OCI-M1 (cell line): ENCODE results near the gene TRIM2.
"Not testable (repeated sequence)": the region's sequence is repeated elsewhere in the genome, so short reads cannot be mapped to it uniquely, and the experiment has no call there.

Experiments
- DNase-seq: peaks from one replicate; lab custom pipeline; 2025; lab: John Stamatoyannopoulos, UW

Gene TRIM2

DNA sequence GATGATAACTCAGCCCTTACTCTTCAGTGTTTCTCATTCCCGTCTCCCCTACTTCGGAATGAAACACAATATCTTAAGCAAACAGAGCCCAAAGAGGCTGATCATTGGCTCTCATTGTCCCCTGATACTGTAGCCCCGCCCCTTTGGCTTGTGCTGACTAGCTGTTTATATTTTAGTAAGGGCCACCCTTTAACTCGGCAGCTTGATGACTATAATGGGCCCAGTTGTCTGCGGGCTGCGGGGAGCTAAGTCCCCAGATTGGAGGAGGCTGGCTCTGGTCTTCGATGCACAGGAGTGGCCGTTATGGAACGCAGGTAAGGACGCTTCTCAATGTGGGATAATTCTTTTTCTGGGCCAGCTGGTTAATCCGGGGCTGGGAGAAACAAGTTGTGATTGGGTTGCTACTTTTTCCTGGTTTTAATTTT is at the start of gene TRIM2:
TSS of gene TRIM2 (plus strand) at position 197 of the 425 bp plus-strand sequence. CDS start at position 285, 88 bp downstream.
- peak; percentile 40 for DNase-seq

DNA sequence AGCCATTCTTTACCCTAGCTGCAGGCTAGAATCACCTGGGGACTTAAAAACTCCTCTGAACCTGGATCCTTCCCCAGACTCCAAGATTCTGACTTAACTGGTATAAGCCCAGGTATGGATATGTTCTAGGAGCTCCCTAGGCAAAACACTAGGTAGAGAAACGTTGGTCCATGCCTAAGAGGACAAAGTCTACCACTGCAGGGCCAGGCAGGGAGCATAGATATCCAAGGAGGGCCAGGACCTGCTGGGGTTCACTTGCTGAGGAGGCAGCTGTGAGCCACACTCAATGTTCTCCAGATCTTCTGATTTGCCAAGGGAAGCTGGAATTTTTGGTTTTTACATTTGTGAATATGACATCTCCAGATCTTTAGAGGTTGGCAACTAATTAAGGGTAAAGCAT is 48.6 kb upstream of the TRIM2 start:
- DNase-seq = no peak

DNA sequence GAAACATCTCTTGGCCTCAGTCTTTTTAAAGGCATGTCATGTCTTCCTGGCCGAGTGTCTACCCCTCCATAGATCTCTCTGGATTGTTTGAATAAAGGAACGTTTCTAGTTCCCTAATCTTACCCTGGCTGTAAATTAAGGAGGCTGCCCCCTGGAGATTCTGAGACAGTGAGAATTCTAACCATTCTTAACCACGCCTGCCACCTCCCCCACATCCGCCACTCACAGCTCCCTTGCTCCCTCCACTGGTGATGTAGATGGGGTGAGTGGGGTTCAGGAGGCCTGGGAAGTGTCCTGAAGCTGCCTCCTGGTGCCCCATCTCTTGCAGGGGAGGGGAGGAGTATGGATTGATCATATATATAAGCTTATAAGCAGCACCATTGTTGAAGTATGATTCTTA is 48.0 kb upstream of the TRIM2 start:
- peak; percentile 95 for DNase-seq

DNA sequence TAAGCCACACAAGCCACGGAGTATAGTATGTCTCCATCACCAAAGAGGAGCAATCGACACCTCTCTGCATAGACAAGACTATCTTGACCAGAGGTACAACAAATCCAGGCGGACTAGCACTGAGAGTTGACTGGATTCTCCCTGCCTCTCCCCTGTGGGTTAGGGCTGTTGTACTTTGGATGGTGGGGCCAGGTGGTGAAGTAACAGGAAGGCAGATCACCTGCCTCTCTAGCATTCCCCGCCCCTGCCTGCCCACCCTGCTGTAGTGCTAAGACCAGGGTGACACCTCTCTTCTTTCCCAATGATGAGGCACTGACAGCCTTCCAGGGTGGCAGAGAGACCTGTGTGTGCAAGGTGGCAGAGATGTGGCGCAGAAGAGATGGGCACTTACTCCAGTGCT is 47.5 kb upstream of the TRIM2 start:
- DNase-seq = no peak

DNA sequence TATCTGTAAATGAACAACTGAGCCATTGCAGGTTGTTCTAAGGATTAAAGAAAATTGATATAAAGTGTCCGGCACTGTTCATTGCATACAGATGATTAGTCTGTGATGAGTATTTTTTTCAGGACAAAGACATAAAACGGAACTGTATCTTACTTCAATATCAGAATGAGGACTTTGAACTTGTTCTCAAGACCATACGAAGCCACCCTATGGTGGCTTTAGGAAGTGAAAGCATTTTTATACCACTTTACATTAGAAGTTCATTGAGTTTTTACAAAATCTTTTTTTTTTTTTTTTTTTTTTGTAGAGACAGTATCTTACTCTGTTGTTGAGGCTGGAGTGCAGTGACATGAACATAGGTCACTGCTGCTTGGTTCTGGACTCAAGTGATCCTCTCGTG is 45.2 kb upstream of the TRIM2 start:
- DNase-seq = peak; percentile 82

DNA sequence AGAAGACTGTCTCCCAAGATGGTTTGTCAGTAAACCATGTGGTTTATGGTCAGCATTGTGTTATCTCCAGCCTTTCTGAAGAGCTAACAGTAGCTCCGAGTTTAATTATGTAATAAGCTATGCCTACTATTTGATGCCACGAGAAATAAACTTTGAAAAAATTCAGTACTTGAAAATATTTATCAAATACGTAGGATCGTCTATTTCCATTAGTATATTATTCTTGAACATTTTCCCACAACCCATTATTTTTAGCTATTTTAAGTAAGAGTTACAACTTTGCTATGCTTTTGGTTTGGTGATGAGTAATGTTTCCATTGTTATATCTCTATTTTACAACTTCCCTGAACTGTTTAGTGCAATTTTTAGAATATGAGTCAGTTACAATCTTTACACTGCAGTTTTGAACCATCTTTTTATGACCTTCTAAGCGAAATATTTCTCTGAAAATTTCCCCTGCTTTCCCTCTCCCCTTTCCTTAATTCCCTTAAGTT is 44.5 kb upstream of the TRIM2 start:
- peak; percentile 77 for DNase-seq

DNA sequence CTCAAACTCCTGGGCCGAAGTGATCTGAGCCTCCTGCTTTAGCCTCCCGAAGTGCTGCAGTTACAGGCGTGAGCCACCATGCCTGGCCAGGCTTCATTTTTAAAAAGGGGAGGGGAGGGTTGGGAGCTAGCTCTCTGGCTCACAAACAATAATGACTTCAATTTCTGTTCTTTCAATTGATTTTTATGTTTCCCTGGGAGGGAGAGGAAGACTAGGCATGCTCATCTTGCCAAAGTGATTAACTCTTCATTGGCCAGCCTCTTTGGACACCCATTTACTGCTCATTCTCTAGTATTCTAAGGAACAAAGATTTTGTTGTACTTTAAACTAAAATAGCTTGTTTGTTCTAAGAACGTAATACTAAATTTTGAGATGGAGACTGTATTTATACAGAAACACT is 43.4 kb upstream of the TRIM2 start:
- DNase-seq = no peak

DNA sequence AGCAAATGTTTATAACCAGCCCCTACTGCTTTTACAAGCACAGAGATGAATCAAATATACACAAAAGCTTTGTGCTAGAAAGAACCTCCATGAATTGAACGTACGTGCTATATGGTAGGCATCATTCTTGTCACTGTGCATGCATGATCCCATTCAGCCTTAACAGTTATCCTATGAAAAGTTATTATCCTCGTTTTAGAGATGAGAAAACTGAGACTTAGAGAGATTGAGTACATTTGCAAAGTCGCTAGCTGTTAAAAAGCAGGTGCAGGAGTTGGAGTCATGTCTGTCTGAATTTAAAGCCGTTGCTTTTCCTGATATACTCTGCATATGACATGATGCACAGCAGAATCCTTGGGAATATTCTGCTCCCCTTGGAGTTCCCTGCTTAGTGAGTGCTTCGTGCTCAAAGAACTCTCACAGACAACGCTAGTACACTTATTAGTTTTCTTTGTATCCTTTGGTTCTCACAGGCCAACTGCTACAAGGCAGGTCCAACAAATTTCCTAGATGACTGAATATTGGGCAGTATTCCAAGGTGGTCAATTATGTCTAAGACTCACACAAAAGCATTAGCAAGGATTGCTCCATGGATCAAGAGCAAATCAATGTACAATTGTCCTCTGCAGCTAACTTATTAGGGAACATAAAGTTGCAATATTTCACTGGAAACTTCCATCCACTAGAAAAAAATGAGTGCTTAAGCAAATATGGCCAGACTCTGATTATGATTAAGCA is 42.8 kb upstream of the TRIM2 start:
- no peak for DNase-seq

DNA sequence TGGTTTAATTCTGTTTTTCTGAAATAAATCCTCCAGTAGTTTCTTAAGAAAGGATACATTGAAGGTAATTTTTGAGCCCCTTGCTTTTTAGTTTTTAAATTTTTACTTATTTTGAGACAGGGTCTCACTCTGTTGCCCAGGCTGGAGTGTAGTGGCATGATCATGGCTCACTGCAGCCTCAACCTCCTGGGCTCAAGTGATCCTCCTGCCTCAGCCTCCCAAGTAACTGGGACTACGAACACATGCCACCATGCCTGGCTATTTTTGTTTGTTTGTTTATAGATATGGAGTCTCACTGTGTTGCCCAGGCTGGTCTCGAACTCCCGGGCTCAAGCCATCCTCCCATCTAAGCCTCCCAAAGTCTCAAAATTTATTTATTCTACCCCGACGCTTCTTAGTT is 39.0 kb upstream of the TRIM2 start:
- not testable (repeated sequence) for DNase-seq

DNA sequence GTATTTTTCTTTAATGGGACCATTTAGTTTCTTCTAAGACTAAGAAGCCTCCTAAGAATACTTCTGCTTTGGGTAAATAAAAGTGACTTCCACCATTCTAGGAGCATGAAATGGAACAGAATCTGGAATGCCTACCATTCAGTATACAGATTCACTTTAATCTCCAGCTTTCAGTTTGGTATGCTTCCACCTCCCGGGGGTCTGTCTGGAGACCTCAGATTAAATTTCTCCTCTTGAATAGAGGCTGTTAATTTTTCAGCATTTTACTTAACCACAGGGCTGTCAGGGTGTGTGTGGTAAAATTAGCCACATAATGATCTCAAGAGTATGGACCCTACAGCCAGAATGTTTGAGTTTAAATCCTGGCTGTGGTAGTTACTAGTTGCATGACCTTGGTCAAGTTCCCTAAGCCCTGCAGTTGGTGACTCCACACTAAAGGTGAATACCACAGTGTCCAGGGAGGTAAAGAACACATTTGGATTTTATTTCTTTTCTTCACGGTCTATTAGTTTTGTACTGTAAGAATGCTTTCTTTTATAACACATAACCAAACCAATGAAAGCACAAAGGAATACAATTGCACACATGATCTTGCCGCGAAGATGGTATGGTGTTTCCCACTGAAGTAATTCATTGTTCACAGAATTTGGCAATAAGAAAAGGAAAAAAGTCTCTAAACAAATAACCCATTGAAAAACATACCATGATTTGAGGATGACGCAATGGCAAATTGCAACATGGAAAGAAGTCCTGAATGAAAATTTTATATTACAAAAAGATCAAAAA is 37.3 kb upstream of the TRIM2 start:
- peak; percentile 48 for DNase-seq

DNA sequence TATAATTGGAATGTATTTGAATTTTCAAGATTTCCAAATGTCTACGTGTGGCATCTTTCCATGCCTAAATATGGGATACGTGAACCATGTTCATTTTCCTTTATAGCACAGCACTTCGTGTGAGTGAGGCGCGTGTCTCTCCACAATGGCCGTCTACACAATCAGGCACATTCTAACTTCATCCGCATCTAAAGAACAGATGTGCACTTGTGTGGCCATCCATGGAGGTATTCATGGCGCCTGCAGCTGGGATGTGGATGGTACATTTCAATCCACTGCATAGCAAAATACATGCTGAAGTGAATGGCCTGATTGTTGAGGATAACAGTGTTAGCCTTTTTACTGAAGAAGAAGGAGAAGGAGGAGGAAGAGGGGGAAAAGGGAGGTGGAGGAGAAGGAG is 34.5 kb upstream of the TRIM2 start:
- DNase-seq = no peak

DNA sequence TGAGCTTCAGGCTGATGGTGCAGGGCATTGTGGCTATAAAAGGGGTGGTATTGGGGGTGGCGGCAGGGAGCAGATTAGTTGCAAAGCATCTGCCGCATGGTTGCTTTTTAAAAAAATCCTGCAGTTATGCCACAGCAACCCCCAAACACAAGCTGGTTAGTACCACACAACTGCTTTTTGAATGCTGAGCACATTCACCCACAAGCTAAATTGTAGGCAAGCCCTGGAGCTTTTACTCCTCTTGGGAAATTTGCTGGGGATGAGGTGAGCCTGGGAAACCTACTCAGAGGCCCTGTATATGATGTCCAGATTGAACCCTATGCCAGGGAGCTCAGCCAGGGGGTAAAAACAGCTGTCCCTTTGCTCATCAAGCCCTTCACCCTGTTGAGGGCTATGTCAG is 33.8 kb upstream of the TRIM2 start:
- no peak for DNase-seq

DNA sequence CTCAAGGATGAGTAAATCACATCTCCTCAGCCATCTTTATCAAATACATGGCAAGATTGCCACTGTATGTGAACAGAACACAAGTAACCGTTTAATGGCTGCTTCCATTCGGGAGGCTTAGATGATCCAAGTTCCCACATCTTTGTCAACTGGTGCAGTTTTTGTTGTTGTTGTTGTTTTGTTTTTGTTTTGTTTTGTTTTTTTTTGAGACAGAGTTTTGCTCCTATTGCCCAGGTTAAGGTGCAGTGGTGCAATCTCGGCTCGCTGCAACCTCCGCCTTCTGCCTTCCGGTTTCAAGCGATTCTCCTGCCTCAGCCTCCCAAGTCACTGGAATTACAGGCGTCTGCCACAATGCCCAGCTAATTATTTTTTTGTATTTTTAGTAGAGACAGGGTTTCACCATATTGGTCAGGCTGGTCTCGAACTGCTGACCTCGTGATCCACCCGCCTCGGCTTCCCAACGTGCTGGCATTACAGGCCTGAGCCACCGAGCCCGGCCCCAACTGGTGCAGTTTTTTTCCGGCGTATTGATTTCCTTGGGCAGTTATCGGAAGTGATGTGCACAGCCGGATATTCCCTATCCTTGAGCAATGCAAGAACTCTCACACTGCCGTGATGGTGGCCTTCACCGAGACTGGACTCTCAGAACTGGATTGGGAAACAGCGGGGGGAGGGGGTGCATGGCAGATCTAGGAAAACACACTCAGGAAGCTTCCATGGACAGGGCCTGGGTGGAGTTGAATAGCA is 29.2 kb upstream of the TRIM2 start:
- no peak for DNase-seq

DNA sequence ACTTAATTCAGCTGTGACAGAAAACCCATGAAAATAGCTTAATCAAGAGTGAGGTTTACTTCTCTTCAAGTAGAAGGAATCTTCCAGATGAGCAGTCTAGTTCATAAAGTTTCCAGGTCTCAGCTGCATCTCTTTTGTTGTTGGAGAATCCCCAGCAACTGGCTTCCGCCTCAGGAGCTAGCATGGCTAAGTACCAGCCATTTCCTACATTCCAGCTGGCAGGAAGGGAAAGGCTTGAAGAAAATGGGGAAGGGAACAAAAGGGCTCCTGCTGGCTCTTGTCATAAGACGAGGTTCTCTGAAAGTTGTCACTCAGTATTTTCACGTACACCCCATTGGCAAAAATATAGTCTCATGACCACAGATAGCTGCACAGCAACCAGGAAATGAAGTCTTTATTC is 27.3 kb upstream of the TRIM2 start:
- DNase-seq = no peak

DNA sequence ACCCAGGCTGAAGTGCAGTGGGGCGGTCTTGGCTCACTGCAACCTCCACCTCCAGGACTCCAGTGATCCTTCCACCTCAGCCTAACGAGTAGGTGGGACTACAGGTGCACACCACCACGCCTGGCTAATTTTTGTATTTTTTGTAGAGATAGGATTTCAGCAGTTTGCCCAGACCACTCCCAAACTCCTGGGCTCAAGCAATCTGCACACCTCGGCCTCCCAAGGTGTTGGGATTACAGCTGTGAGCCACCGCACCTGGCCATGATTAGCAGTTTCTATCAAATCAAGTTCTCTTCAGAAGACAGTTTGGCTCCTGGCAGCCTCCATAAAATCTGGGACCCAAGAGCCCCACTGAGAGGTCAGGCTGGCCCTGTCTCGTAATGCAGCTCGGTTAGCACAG is 26.4 kb upstream of the TRIM2 start:
- DNase-seq = no peak

DNA sequence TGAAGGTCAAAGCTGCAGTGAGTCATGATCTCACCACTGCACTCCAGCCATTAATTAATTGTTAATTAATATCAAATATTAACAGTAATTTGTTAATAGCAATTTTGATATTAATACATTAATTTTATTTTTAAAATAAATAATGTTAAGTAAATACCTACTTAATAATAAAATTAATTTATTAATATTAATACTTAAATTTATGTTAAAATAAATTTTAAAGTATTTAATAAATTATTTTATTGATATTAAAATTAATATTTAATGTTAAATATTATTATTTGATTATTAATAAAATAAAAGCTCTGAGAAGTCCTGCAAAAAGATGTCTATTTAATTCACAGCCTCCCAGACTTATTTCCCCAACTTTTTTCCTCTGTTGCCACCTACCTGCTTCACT is 25.1 kb upstream of the TRIM2 start:
- no peak for DNase-seq

DNA sequence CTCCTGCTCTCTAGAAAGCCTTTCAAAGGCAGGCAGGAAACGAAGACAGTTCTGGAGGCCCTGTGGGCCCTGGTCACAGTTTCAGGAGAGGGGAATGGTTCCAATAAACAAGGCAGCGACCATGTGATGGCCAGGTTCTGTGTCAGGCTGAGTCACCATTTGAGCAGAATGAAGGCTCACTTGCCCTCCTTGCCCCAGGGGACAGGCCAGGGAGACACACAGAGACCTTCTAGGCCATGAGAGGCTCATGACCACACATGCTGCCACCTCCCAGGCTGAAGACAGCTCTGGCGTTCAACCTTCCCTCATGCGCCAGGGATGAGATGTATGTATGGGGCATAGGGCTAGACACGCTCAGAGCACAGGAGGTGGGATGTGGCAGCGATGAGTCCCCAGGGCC is 22.9 kb upstream of the TRIM2 start:
- no peak for DNase-seq

DNA sequence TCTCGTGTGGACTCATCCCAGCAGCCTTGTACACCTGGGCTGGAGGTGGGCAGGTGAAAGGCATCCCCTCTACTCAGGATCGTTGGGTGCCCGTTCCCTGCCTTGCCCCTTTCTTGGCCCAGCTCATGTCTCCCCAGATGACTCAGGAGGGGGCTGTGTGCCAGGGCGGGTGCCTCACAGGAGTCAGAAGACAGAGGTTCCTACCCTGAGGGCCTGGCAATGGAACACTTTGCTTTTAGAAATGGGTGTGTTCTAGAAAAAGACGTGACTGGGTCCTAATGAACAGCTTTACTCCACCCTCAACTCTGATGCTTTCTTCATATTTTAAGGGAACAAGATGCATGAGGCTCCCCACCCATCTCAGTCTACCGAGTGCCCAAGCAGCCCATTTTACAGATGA is 22.5 kb upstream of the TRIM2 start:
- DNase-seq = no peak

DNA sequence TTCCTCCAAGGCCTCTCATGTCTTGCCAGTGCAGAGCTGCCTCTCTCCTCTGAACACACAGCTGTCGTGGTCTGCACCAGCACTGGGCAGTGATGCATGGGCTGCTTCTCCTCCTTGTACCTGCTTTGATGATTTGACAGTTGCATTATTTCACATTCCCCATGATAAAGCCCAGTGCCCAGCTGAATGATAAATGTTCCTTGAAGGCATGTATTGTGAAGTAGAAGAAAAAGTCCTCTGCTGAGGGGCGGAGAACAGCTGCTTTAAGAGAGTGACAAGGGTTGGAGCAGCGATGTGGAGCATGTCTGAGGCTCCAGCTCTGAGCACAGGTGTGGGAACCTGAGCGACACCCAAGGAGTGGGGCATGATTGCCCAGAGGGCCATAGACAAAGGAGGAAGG is 21.1 kb upstream of the TRIM2 start:
- no peak for DNase-seq

DNA sequence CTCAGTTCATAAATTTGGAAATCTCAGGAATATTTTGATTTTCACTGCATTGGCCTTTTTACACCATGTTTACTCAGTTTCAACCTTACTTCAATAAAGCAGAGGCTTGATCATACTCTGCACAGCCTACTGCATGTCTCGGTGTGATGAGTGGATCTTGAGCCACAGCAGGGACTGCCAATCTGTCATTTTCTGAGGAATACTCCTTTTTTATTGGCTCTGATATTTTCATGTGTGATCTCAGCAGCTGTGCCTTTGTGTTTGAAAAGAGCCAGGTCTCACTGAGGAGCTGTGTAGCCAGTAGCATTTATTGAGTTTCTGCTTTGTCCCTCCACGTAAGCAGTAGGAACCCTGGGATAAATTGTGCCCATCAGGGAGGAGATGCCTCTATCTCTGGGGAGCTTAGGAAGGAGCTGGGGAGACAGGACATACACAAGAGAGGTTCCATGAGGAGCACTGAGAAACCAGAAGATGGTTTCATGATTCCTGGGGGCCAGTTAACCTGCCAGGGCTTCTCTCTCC is 18.9 kb upstream of the TRIM2 start:
- no peak for DNase-seq

DNA sequence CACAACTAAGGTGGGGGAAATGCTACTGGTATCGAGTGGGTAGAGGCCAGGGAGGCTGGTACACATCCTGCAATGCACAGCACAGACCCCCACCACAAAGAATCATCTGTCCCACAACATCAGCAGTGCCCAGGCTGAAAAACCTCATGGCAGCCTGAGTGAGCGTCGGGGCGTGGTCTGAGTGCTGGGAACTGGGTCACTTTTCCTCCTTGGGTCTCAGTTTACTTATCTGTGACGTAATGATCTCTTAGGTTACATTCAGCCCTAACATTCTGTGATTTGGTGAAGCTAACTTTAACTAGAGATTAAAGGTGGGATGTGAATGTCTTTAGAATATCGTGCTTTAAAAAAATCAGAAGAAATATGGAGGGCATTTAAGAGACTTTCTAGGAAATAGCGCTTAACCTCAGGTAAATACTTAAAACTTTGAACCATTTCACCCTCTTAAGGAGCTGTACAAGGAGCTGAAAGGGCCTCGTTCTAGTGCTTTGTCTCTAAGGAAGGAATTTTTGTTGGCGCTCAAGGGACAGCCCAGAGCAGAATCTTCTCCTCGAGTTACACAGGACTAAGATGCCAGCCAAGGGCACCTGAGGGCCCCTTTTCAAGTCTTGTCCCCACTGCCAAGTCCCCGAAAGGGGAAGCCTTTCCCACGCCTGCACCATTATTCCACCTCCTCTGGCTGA is 18.1 kb upstream of the TRIM2 start:
- no peak for DNase-seq
